PC-9 (cell line): ENCODE measurements around the gene ACSL6.

ENCODE experiments used
- CTCF ChIP-seq: fragments of 200-600 bp; sonication (generic); conservative IDR thresholded peaks from 2 replicates; pipeline ENCODE4 v1.6.1; 2017; ENCODE audit warnings: mixed run types, antibody characterized with exemption, mild to moderate bottlenecking, moderate library complexity
- EZH2 ChIP-seq: fragments of 200-600 bp; sonication (generic); IDR thresholded peaks from 2 replicates; pipeline ENCODE4 v1.8.0; 2017; ENCODE audit warnings: antibody characterized with exemption, low read depth

- TF ChIP-seq CTCF (no peak), EZH2 (no peak)
Observed at GRCh38 chr5:132054031-132054696, 42.7 kb upstream of the ACSL6 start.
